Spleen (tissue), 7 donors: ENCODE measurements around the gene UBE2G1.

Experiments used
- CTCF ChIP-seq, 11 experiments: fragments of 200-600 bp in 7 of 11; fragments of 450-650 bp in 4 of 11; sonication (generic) in 4 of 11; IDR thresholded peaks in 8 of 11; conservative IDR thresholded peaks in 3 of 11; 1 replicate in 7 of 11; 2 replicates in 4 of 11; pipeline versions ENCODE4 v1.4.0 to v1.8.0; 2016 to 2021; ENCODE audit warnings: antibody characterized with exemption in 11 of 11, inconsistent platforms in 4 of 11, mild to moderate bottlenecking in 1 of 11
- POLR2A ChIP-seq, 3 donors: fragments of 450-650 bp; IDR thresholded peaks; one replicate each; pipeline ENCODE4 v1.5.1; 2017; ENCODE audit warnings: antibody characterized with exemption in 3 of 3, mild to moderate bottlenecking in 1 of 3
- donor health status: DM: no; HTN: no; CAD: no; lungs with moderate emphysema.
- donor health status: DM: no; HTN: no; CAD: no.
- donor health status: DM: no; HTN: no; CAD: no.

GRCh38 chr17:4354206-4354605, 12.3 kb downstream of the UBE2G1 start:
- TF ChIP-seq POLR2A (IDR thresholded peaks at IDR 0.05) (no peak), CTCF (IDR thresholded peaks at IDR 0.05 in 8 of 11, conservative IDR thresholded peaks at IDR 0.05 in 3 of 11) (no peak)
